VCaP (cell line): ENCODE measurements around the gene GALNT9.
A peak's percentile ranks its signal among the peaks of the same experiment; 100 is the strongest.
"Not testable (repeated sequence)": the region's sequence is repeated elsewhere in the genome, so short reads cannot be mapped to it uniquely, and the experiment has no call there.

ENCODE experiments used
- H3K27ac ChIP-seq: fragments of 450-650 bp; 2 replicates; pipeline ENCODE4 v1.5.1; 2017
- TF ChIP-seq, protein P1 (sequence below): fragments of 450-650 bp; conservative IDR thresholded peaks from 2 replicates; pipeline ENCODE4 v1.5.1; 2017; ENCODE audit warnings: mild to moderate bottlenecking, moderate library complexity

The GALNT9 gene

DNA sequence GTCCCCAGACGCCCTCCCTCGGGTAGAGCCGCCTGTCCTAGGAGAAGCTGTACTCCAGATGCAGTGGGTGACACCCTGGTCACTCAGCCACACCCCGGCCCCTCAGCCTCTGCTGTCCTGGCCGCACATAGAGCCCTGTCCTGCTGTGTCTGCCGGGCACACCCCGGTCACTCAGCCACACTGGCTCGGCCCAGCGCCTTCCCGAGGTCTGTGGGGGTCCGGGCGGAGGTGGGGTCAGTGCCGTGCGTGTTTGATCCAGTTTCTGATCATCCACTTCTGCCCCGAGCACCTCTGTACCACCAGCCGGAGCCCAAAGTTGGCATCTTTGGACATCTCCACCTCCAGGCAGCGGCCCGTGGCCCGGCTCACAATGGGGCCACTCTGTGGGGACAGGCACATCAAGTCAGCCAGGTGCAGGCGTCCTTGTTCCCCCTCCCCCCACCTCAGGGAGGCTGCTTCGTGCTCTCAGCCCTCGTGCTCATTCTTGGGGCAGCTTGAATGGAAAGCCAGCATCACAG lies 132.5 kb downstream of the GALNT9 start:
- TF ChIP-seq, protein P1, sequence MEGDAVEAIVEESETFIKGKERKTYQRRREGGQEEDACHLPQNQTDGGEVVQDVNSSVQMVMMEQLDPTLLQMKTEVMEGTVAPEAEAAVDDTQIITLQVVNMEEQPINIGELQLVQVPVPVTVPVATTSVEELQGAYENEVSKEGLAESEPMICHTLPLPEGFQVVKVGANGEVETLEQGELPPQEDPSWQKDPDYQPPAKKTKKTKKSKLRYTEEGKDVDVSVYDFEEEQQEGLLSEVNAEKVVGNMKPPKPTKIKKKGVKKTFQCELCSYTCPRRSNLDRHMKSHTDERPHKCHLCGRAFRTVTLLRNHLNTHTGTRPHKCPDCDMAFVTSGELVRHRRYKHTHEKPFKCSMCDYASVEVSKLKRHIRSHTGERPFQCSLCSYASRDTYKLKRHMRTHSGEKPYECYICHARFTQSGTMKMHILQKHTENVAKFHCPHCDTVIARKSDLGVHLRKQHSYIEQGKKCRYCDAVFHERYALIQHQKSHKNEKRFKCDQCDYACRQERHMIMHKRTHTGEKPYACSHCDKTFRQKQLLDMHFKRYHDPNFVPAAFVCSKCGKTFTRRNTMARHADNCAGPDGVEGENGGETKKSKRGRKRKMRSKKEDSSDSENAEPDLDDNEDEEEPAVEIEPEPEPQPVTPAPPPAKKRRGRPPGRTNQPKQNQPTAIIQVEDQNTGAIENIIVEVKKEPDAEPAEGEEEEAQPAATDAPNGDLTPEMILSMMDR: no peak
- no peak overlapping the region for H3K27ac ChIP-seq

DNA sequence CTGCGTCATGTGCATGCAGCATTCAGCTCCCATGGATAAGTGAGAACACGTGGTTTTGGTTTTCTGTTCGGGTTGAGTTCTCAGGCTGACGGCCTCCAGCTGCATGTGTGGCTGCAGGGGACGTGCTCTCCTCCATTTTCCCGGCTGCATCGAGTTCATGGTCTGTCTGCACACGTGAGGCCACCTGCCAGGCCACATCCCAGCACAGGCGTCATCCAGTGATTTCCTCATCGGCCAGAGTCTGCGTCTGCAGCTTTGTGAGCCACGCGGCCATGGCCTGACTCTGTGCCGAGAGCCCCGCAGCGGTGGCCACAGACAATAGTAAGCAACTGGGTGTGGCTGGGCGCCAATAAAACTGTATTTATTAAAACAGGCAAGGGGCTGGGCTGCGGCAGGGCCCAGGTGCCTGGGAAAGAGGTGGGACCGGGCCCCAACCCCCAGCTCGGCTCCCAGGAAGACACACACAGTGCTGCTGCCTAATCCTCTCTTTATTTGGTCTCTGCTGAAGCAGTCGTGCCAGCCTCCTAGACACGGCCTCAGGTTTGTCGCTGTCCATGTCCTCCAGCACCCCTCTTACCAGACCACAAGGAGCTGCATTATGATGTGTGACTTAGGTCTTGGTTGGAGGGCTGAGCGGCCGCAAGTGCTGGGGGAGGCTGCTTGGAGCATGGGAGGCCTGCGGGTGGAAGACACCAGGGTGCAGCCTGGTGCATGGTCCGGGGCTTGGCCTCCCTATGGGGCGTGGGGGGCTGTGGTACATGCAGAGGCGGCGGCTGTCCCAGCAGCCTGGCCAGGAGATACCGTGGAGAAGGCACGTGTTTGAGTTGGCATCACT lies 133.1 kb downstream of the GALNT9 start:
- TF ChIP-seq, protein P1: no peak
- no peak overlapping the region for H3K27ac ChIP-seq

DNA sequence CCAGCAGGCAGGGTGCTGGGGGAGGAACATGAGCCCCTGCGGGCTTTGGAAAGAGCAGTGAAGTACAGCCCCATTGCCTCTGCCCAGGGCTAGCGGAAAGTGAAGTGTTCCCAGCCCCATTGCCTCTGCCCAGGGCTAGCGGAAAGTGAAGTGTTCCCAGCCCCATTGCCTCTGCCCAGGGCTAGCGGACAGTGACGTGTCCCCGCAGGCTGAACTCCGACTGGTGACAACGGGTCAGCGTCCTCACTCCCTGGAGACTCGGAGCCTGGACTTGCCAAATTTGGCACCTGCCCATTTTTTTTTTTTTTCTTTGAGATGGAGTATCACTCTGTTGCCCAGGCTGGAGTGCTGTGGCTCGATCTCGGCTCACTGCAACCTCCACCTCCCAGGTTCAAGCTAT lies 134.1 kb downstream of the GALNT9 start:
- not testable (repeated sequence) for H3K27ac ChIP-seq

DNA sequence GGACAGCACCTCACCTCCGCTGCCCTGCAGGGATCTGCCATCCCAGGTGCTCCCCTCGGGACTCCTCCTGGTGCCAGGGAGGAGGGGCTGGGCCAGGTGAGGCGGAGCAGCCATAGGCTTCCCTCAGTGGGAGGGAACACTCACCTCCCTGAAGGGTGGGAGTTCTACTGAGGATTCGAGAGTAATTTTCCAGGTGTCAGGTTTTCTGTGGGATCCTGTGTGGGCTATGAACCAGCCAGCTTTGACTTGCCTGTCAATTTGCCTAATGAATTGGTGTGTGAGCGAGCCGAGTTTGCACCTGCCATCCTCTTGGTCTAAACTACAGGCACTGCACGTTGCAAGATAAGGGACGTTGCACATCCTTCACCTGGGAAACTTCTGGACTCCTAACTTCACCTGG lies 134.8 kb downstream of the GALNT9 start:
- H3K27ac ChIP-seq: no peak overlapping the region
- TF ChIP-seq, protein P1: no peak

DNA sequence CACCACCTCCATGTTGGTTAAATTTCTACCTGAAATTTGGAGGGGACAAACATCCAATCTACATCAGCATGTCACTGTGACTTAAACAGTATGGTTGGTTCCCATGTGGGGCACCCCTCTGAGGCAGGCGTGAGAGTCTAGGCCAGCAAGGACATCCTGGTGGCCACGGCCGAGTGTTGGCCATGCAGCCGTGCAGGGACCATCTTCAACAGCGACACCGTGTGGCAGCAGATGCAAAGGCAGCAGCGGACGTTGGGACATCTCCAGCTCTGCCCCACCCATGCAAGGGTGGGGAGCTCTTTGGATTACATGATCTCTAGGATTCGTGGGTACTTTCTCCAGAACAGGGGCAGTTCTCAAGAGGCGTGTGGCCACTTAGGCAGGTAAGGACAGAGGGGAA lies 135.3 kb downstream of the GALNT9 start:
- TF ChIP-seq, protein P1: peak; percentile 17; the same call in 1 of the 2 replicates
- H3K27ac ChIP-seq: no peak overlapping the region

DNA sequence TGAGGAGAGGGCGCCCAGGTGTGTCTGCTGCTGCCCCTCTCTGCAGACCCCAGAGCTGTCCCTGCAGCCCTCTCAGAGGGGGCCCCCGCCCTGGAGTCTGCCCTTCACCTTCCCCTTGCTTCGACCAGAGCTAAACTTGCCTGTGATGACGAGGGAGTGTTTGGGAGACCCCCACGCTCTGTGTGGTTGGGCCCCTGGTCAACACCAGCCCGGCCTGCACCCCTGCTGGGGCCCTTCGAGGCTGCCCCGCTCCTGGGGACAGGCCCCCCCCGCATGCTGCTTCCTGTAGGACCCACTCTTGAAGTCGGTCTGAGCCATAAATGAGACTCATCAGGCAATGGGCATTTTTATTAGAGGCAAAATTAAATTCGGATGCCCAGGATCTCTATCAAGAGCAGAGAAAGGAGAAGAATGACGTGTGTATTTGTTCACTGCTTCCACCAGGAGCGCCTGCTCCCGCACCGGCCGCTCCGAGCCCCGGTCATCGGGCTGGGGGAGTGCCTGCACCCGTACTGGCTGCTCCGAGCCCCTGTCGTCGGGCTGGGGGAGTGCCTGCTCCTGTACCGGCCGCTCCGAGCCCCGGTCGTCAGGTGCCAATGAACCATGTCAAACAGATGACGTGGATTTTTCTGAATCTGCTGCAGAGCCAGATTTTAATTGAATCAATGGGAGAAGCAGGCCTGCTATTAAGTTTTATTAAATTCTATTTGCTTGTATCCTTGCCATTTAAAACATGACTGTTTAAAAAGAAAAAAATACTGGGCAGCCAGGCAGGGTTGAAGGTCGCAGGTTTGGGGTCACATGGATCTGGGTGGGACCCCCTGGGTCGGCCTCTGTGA lies 137.5 kb downstream of the GALNT9 start:
- TF ChIP-seq, protein P1: no peak

DNA sequence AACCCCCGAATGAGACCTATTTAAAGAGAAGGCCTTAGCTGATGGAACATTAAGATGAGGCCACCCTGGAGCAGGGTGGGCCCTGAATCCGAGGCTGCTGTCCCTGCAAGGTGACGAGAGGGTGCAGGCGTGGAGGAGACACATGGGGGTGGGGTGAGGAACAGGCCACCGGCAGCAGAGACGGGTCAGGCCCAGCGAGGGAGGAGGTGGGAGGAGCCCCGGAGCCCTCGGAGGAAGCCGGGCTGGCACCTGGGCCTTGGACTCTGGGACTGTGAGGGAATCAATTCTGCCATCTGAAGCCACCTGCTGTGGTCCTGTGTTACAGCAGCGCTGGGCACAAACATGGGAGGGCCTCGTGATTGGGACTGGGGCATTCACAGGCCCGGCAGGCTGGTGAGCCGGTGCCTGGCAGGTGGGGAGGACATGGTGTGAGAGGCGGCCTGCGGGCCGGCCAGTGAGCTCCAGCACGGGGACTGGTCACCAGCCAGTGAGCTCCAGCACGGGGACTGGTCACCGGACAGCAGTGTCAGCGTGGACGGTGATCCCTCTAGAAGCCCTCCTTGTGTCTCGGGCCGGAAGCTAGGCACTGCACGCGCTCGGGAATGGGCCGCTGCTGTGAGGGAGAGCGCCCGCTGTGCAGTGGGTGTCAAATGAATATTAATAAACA lies 138.4 kb downstream of the GALNT9 start:
- H3K27ac ChIP-seq: peak overlapping the region; percentile 83
- TF ChIP-seq, protein P1: no peak

More for the DNA sequence above, 137.5 kb downstream of the GALNT9 start:
- no peak overlapping the region for H3K27ac ChIP-seq
